Memory B cell (primary cell): Measurements from ENCODE around the gene MFSD6.

Experiments used
- ATAC-seq: fragments of 150-1000 bp; cut with Tn5 transposase; 2 replicates; pipeline ENCODE4 v1.10.0; 2021; ENCODE audit warnings: low read depth, mild to moderate bottlenecking, moderate library complexity
- DNase-seq, 2 donors: peaks; one replicate each; pipeline ENCODE4 v3.0.0; 2022; ENCODE audit warnings: low spot score in 2 of 2
- H3K27ac Mint-ChIP-seq: one replicate; pipeline ENCODE4 v1.8.0; 2022; ENCODE audit warnings: mild to moderate bottlenecking, moderate library complexity, mixed read lengths
- H3K27me3 Mint-ChIP-seq: one replicate; pipeline ENCODE4 v1.8.0; 2022; ENCODE audit warnings: mixed read lengths
- H3K36me3 Mint-ChIP-seq: one replicate; pipeline ENCODE4 v1.8.0; 2022; ENCODE audit warnings: mild to moderate bottlenecking, mixed read lengths
- H3K4me1 Mint-ChIP-seq: one replicate; pipeline ENCODE4 v1.8.0; 2022; ENCODE audit warnings: mixed read lengths
- H3K4me3 Mint-ChIP-seq: one replicate; pipeline ENCODE4 v1.8.0; 2022; ENCODE audit warnings: mild to moderate bottlenecking, moderate library complexity, mixed read lengths
- H3K9me3 Mint-ChIP-seq: one replicate; pipeline ENCODE4 v1.8.0; 2022; ENCODE audit warnings: mixed read lengths

The MFSD6 gene

DNA sequence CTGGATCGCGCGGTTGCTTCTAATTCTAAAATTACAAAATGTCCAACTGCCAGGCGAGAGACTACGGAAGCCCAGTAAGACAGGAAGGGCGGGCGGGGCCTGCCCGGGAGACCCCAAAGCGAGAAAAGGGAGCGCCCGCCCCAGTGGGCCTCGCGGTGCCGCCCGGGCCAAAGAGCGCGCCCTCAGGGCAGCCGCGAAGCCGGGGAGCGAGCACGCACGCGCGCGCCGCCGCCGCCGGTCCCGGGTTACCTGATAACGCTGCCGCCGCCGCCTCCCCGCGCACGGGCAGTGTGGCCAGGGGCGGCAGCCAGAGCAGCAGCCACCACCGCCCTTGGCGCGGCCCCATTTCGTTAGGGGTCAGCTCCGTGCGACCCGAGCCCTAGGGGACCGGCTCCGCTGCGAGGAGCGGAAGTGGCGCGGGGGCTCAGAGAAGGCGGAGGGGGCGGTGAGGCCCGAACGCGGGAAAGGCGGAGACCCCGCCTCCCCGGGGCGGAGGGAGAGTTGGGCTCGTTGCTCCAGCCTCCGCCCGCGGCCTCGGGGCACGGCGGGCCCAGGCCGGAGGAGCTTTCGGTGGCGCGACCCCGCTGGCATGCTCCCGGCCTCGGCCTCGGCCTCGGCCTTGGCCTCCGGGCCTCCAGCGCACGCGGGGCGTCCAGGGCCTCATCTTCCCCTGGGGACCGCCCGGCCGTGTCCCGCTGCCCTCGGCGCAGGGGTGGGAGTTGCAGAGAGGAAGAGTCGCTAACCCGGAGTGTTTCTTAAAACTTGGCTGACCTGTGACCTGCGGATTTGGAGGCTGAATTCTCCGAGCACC is 126.4 kb downstream of the MFSD6 start, which contains the start of gene NEMP2:
TSS of gene NEMP2 (minus strand) at position 413 of the 811 bp plus-strand sequence. CDS start at position 346, 67 bp downstream.
- peaks cover 2% of the 10 kb centered on the region for H3K36me3 Mint-ChIP-seq
- peak; percentile 84 to 87 for DNase-seq
- H3K4me1 Mint-ChIP-seq: peaks cover 24% of the 10 kb centered on the region

GRCh38 chr2:190535121-190535439 is 126.9 kb downstream of the MFSD6 start:
- Mint-ChIP-seq H3K9me3 (peaks cover 12% of the 10 kb centered on the region), H3K4me1 (peaks cover 18% of the 10 kb centered on the region), H3K27ac (peak overlapping the region; percentile 99), H3K27me3 (no peaks in the 10 kb centered on the region), H3K4me3 (peak overlapping the region; percentile 80), H3K36me3 (peaks cover 4% of the 10 kb centered on the region)
- DNase-seq (no peak), ATAC-seq (no peak)

More for the DNA sequence above, 126.4 kb downstream of the MFSD6 start, which contains the start of gene NEMP2:
- peak; percentile 79 for ATAC-seq
- H3K9me3 Mint-ChIP-seq: peaks cover 8% of the 10 kb centered on the region
- no peaks in the 10 kb centered on the region for H3K27me3 Mint-ChIP-seq
- peak within 1 kb of the TSS; percentile 99 for H3K27ac Mint-ChIP-seq
- H3K4me3 Mint-ChIP-seq: peak within 1 kb of the TSS; percentile 96

- Mint-ChIP-seq H3K36me3 (peaks cover 4% of the 10 kb centered on the region), H3K4me1 (peaks cover 18% of the 10 kb centered on the region), H3K27ac (peak overlapping the region; percentile 99), H3K27me3 (no peaks in the 10 kb centered on the region), H3K4me3 (peak overlapping the region; percentile 43), H3K9me3 (peaks cover 12% of the 10 kb centered on the region)
- DNase-seq (no peak), ATAC-seq (no peak)
Measured at GRCh38 chr2:190535586-190535985, 127.4 kb downstream of the MFSD6 start.

DNA sequence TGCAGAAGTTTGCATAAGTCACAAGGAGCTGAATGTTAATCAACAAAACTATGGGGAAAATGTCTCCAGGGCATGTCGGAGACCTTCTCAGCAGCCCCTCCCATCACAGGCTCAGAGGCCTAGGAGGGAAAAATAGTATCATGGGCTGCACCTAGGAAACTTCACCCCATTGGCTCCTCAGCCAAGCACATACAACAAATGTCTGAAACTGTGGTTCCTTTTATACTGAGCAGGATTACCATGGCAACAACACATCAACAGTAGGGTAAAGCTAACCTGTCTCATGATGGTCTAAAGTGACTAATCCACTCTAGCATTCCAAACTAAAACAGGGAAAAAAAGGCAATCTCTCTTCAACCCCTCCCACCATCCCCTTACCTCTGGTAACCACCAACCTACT is 129.6 kb downstream of the MFSD6 start:
- no peak for DNase-seq
- no peaks in the 10 kb centered on the region for H3K27me3 Mint-ChIP-seq
- no peak overlapping the region for H3K4me3 Mint-ChIP-seq
- ATAC-seq: no peak
- peaks cover 22% of the 10 kb centered on the region for H3K9me3 Mint-ChIP-seq
- peak overlapping the region; percentile 99 for H3K27ac Mint-ChIP-seq
- peaks cover 19% of the 10 kb centered on the region for H3K36me3 Mint-ChIP-seq
- H3K4me1 Mint-ChIP-seq: peaks cover 13% of the 10 kb centered on the region

DNA sequence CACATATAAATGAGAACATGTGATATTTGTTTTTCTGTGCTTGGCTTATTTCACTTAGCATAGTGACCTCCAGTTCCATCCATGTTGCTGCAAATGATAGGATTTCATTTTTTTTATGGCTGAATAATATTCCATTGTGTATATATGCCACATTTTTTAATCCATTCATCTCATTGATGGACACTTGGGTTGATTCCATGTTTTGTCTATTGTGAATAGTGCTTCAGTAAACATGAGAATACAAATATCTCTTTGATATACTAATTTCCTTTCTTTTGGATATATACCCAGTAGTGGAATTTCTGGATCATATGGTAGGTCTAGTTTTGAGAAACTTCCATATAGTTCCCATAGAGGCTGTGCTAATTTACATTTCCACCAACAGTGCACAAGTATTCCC is 130.0 kb downstream of the MFSD6 start:
- Mint-ChIP-seq H3K4me1 (peaks cover 10% of the 10 kb centered on the region), H3K9me3 (peaks cover 22% of the 10 kb centered on the region), H3K27ac (peak overlapping the region; percentile 99), H3K36me3 (peaks cover 20% of the 10 kb centered on the region), H3K27me3 (no peaks in the 10 kb centered on the region), H3K4me3 (no peak overlapping the region)
- DNase-seq: no peak
- no peak for ATAC-seq

- DNase-seq (no peak), ATAC-seq (no peak)
- H3K27me3 Mint-ChIP-seq: no peaks in the 10 kb centered on the region
- peaks cover 4% of the 10 kb centered on the region for H3K4me1 Mint-ChIP-seq
- no peak overlapping the region for H3K27ac Mint-ChIP-seq
- no peak overlapping the region for H3K4me3 Mint-ChIP-seq
- peaks cover 20% of the 10 kb centered on the region for H3K36me3 Mint-ChIP-seq
- peaks cover 22% of the 10 kb centered on the region for H3K9me3 Mint-ChIP-seq
Measured at GRCh38 chr2:190540048-190540447, 131.9 kb downstream of the MFSD6 start.

DNA sequence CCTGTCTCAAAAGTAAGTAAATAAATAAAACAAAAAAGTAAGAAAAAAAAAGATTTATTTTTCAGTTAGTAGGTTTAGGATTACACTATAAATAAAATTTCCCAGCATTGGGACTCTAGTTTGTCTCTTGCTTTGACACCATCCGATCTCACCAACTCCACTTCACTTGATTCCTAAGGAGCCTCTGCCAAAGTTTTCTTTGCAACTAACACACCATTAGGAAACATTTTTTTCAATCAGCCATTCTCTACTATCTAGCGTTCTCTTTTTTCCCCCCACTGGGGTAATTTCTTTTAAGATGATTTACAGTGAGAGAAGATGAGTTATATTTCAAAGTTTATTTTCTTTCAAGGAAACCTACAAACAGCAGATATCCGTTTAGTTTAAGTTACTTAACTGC is 136.9 kb downstream of the MFSD6 start:
- no peaks in the 10 kb centered on the region for H3K27me3 Mint-ChIP-seq
- peaks cover 16% of the 10 kb centered on the region for H3K36me3 Mint-ChIP-seq
- H3K4me1 Mint-ChIP-seq: no peaks in the 10 kb centered on the region
- no peak overlapping the region for H3K27ac Mint-ChIP-seq
- ATAC-seq (no peak), DNase-seq (no peak)
- H3K9me3 Mint-ChIP-seq: peaks cover 10% of the 10 kb centered on the region
- H3K4me3 Mint-ChIP-seq: no peak overlapping the region

DNA sequence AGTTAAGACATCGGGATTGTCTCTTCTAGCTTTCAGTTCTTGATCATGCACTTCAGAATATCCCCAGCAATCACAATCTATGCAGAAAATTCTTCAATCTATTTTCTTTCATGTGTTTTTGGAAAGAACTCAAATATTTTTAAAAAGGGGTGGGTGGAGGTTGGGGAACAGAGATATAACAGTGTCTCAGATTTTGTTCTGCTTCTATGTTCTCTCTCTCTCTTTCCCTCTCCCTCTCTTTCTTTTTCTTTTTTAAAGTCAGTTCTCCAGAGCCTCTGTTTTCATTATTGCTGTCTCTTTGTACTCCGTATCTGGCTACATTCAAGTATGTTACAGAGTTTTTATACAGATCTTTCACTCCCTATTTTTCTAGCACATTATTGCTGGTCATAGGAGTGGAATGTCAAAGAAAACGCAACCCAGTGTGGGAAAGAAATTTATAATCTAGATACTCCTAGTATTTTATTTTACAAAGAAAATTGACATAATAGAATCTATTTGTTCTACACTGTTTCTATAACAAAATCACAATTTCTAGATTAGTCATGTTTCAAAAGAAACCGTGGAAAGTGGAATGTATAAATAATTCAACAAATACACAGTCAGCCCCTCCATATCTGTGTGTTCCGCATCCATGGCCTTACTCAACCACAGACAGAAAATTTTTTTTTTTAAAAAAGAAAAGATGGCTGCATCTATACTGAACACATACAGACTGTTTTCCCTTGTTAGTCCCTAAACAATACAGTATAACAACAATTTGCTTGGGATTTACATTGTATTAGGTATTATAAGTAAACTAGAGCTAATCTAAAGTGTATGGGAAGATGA is 137.6 kb downstream of the MFSD6 start:
- ATAC-seq (no peak), DNase-seq (no peak)
- H3K9me3 Mint-ChIP-seq: peaks cover 9% of the 10 kb centered on the region
- no peak overlapping the region for H3K27ac Mint-ChIP-seq
- peaks cover 14% of the 10 kb centered on the region for H3K36me3 Mint-ChIP-seq
- no peaks in the 10 kb centered on the region for H3K4me1 Mint-ChIP-seq
- no peak overlapping the region for H3K4me3 Mint-ChIP-seq
- H3K27me3 Mint-ChIP-seq: no peaks in the 10 kb centered on the region

- Mint-ChIP-seq H3K27me3 (no peaks in the 10 kb centered on the region), H3K27ac (no peak overlapping the region), H3K9me3 (peaks cover 3% of the 10 kb centered on the region), H3K36me3 (peaks cover 9% of the 10 kb centered on the region), H3K4me1 (peaks cover under 1% of the 10 kb centered on the region), H3K4me3 (no peak overlapping the region)
- DNase-seq: no peak
- no peak for ATAC-seq
Measured at GRCh38 chr2:190546734-190547133, 138.6 kb downstream of the MFSD6 start.

GRCh38 chr2:190547886-190548285 is 139.7 kb downstream of the MFSD6 start:
- peaks cover 5% of the 10 kb centered on the region for H3K4me1 Mint-ChIP-seq
- ATAC-seq (no peak), DNase-seq (no peak)
- no peak overlapping the region for H3K4me3 Mint-ChIP-seq
- H3K27me3 Mint-ChIP-seq: no peaks in the 10 kb centered on the region
- no peaks in the 10 kb centered on the region for H3K9me3 Mint-ChIP-seq
- peaks cover 2% of the 10 kb centered on the region for H3K36me3 Mint-ChIP-seq
- H3K27ac Mint-ChIP-seq: no peak overlapping the region

GRCh38 chr2:190550137-190550536 is 142.0 kb downstream of the MFSD6 start:
- Mint-ChIP-seq H3K4me1 (peaks cover 5% of the 10 kb centered on the region), H3K27me3 (no peaks in the 10 kb centered on the region), H3K4me3 (no peak overlapping the region), H3K27ac (no peak overlapping the region), H3K9me3 (no peaks in the 10 kb centered on the region), H3K36me3 (peaks cover 2% of the 10 kb centered on the region)
- DNase-seq (no peak), ATAC-seq (no peak)
